HEK293 (cell line): ENCODE results near the gene RAB11A.

Source experiments
- CTCF ChIA-PET: fragments of 350-600 bp; formaldehyde crosslinking; extraction: SDS; loops from one replicate; lab custom pipeline; 2021; ENCODE audit warnings: antibody characterized with exemption; lab: Yijun Ruan, JAX
- POLR2A ChIA-PET: fragments of 300-600 bp; formaldehyde crosslinking; extraction: SDS; loops from one replicate; lab custom pipeline; 2020; ENCODE audit warnings: antibody characterized with exemption, inconsistent platforms; lab: Yijun Ruan, JAX
- H3K27ac ChIP-seq: fragments of 200-500 bp; sonication (Bioruptor generic); 2 replicates; pipeline ENCODE4 v1.5.1; 2014; ENCODE audit warnings: low read depth, low read length, control low read depth, inconsistent platforms; ENCODE audit errors: extremely low read depth
- H3K36me3 ChIP-seq, 2 experiments: fragments of 200-500 bp in 1 of 2; sonication (Bioruptor generic) in 1 of 2; 1 replicate in 1 of 2; 2 replicates in 1 of 2; pipeline ENCODE4 v1.5.1; 2014 to 2017; ENCODE audit warnings: inconsistent platforms in 2 of 2, low read length in 2 of 2; ENCODE audit not compliant: control insufficient read depth in 2 of 2, insufficient read depth in 1 of 2
- H3K4me1 ChIP-seq: fragments of 200-500 bp; sonication (Bioruptor generic); 2 replicates; pipeline ENCODE4 v1.5.1; 2014; ENCODE audit warnings: mild to moderate bottlenecking, low read length, inconsistent platforms; ENCODE audit not compliant: control insufficient read depth, insufficient read depth
- H3K4me3 ChIP-seq: 2 replicates; pipeline ENCODE4 v1.5.1; 2011; ENCODE audit warnings: low read depth, mild to moderate bottlenecking, control low read depth, low read length, moderate library complexity
- H3K9me3 ChIP-seq: fragments of 200-500 bp; sonication (Bioruptor generic); 2 replicates; pipeline ENCODE4 v1.5.1; 2014; ENCODE audit warnings: low read depth, low read length, inconsistent platforms; ENCODE audit not compliant: control insufficient read depth, insufficient read depth
- HOXD13 ChIP-seq: sonication (generic); formaldehyde crosslinking; IDR thresholded peaks from 2 replicates; pipeline ENCODE4 v1.8.0; 2022; ENCODE audit warnings: missing genetic modification reagents, borderline replicate concordance
- PRDM1 ChIP-seq: fragments of 450-650 bp; formaldehyde crosslinking; IDR thresholded peaks from 2 replicates; pipeline ENCODE4; 2016; ENCODE audit warnings: missing biosample characterization, missing genetic modification characterization
- TSHZ1 ChIP-seq: fragments of 450-650 bp; formaldehyde crosslinking; IDR thresholded peaks from 2 replicates; pipeline ENCODE4 v1.5.1; 2016; ENCODE audit warnings: missing biosample characterization, missing genetic modification characterization, borderline replicate concordance
- ZNF138 ChIP-seq: fragments of 450-650 bp; formaldehyde crosslinking; IDR thresholded peaks from 2 replicates; pipeline ENCODE4 v1.5.1; 2016; ENCODE audit warnings: missing biosample characterization, missing genetic modification characterization, borderline replicate concordance
- ZNF140 ChIP-seq: fragments of 450-650 bp; formaldehyde crosslinking; IDR thresholded peaks from 2 replicates; pipeline ENCODE4 v1.5.1; 2016; ENCODE audit warnings: missing biosample characterization, missing genetic modification characterization
- ZNF280D ChIP-seq: fragments of 450-650 bp; formaldehyde crosslinking; IDR thresholded peaks from 2 replicates; pipeline ENCODE4 v1.5.1; 2016; ENCODE audit warnings: missing biosample characterization, missing genetic modification characterization
- ZNF416 ChIP-seq: fragments of 450-650 bp; formaldehyde crosslinking; IDR thresholded peaks from 2 replicates; pipeline ENCODE4 v1.5.1; 2016; ENCODE audit warnings: missing biosample characterization, missing genetic modification characterization
- ZNF610 ChIP-seq: fragments of 450-650 bp; formaldehyde crosslinking; IDR thresholded peaks from 2 replicates; pipeline ENCODE4 v1.5.1; 2016; ENCODE audit warnings: missing biosample characterization, missing genetic modification characterization, borderline replicate concordance
- ZNF677 ChIP-seq: fragments of 450-650 bp; IDR thresholded peaks from 2 replicates; pipeline ENCODE4 v1.5.0; 2018; ENCODE audit warnings: missing biosample characterization, mild to moderate bottlenecking, missing genetic modification characterization, moderate library complexity
- TF ChIP-seq, protein P1 (sequence below): fragments of 450-650 bp; formaldehyde crosslinking; IDR thresholded peaks from 2 replicates; pipeline ENCODE4 v1.5.1; 2016; ENCODE audit warnings: missing biosample characterization, missing genetic modification characterization

Gene RAB11A

GRCh38 chr15:65938604-65939003, 69.3 kb downstream of the RAB11A start (continued):
- TF ChIP-seq ZNF280D (tag by site-specific recombination) (no peak), ZNF610 (tag by site-specific recombination) (no peak)

DNA sequence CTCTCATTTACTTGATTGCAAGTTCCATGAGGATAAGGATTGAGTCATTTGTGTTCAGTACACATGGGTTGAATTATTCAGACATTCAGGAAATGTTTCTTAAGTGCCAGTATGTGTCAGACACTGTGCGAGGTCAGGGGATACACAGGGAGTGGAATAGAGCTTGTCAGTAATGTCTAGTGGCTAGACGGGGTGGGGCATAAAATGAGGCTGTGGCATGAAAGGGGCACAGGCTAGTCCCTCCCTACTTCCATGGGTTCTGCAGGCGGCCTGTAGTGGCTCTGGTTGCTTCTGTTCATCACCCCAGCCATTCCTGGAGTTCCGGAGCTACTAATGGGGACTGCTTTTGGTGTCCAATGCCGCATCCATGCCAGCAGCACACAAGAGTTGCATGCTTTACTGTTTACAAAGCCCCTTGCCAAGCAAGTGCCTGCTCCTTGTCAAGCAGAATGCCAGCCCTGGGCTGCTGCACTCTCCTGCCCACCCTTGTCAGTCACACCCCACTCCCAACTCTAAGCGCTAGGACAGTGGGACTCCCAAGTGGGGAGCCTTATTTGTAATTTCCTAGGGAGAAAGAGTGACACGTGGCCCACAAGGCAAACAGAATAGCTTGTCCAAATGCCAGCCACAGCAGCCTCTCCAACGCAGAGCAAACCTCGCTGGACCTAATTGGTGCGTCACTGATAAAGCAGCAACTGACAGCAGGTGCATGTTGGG, 70.8 kb downstream of the RAB11A start:
- Histone ChIP-seq H3K27ac (no peak overlapping the region), H3K4me1 (no peaks in the 10 kb centered on the region)
- CTCF ChIA-PET: interaction anchor here (0.7 kb wide), 1 partner anchor 23 kb away, joined by 3 read pairs; no protein-coding TSS in a partner anchor

GRCh38 chr15:65940618-65940909, 71.3 kb downstream of the RAB11A start:
- no peak overlapping the region for H3K4me3 ChIP-seq
- no peaks in the 10 kb centered on the region for H3K9me3 ChIP-seq
- TF ChIP-seq HOXD13 (CRISPR knock-in tag) (no peak), ZNF140 (tag by site-specific recombination) (no peak), TSHZ1 (tag by site-specific recombination) (no peak), ZNF138 (no peak), PRDM1 (tag by site-specific recombination) (0 out of 2 replicates have a peak, but pooled peaks have one; percentile 17), ZNF416 (tag by site-specific recombination) (no peak)
- H3K36me3 ChIP-seq: no peaks in the 10 kb centered on the region
- no peak overlapping the region for H3K27ac ChIP-seq
- ChIA-PET POLR2A (no interaction called here), CTCF (no interaction called here)
- H3K4me1 ChIP-seq: no peaks in the 10 kb centered on the region

More for the DNA sequence above, 70.8 kb downstream of the RAB11A start:
- Histone ChIP-seq H3K9me3 (no peaks in the 10 kb centered on the region), H3K4me3 (no peak overlapping the region), H3K36me3 (no peaks in the 10 kb centered on the region)
- TF ChIP-seq, protein P1, sequence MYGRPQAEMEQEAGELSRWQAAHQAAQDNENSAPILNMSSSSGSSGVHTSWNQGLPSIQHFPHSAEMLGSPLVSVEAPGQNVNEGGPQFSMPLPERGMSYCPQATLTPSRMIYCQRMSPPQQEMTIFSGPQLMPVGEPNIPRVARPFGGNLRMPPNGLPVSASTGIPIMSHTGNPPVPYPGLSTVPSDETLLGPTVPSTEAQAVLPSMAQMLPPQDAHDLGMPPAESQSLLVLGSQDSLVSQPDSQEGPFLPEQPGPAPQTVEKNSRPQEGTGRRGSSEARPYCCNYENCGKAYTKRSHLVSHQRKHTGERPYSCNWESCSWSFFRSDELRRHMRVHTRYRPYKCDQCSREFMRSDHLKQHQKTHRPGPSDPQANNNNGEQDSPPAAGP (tag by site-specific recombination): peak; percentile 68
- TF ChIP-seq ZNF677 (tag by site-specific recombination): no peak
- POLR2A ChIA-PET: no interaction called here
